NCI-H2196 treated with DMSO at 0.1 percent for 48 hours (cell line): ENCODE data around the gene TSPY2.
"Not testable (repeated sequence)": the region's sequence is repeated elsewhere in the genome, so short reads cannot be mapped to it uniquely, and the experiment has no call there.

Experiments
- DNase-seq: peaks from one replicate; lab custom pipeline; 2025; ENCODE audit not compliant: unreplicated experiment; lab: John Stamatoyannopoulos, UW

Gene TSPY2, protein sequence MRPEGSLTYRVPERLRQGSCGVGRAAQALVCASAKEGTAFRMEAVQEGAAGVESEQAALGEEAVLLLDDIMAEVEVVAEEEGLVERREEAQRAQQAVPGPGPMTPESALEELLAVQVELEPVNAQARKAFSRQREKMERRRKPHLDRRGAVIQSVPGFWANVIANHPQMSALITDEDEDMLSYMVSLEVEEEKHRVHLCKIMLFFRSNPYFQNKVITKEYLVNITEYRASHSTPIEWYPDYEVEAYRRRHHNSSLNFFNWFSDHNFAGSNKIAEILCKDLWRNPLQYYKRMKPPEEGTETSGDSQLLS

DNA sequence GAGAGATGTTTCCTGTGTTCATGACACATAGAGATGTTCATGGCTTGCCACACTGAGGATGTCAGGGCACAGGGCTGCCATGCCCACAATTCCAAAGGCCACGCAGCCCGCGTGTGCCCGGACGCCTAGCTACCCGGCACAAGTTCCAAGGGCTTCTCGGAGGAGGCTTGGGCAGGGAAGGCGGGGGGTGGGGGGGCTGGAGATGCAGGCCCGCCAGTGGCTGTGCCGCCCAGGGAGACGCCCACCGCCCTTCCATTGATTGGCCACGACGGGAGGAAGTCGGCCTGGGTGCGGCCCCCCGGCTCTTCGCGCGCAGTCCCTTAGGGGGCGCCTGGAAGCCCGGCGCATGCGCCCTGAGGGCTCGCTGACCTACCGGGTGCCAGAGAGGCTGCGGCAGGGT lies at the start of gene TSPY2:
TSPY2 (plus strand) TSS at position 301 of the 400 bp plus-strand sequence; CDS start at position 347, 46 bp downstream.
- DNase-seq = not testable (repeated sequence)

DNA sequence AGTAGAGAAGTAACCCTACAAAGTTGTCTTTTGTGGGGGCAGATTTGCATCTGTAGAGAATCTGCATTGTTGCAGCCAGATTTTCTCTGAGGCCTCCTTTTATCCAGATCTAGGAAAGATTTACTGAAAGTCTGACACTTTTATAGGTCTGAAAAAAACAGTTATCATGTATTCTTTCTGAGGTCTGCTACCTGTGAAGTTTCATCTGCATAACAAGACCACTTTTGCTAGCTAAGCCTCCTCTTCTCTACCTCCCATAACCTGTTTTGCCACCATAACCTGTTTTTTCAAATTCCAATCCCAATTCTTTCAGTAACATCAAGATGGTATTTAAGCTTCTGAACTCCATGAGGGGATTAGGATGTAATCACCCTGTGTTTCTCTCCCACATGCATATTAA lies 36.5 kb upstream of the TSPY2 start:
- DNase-seq = not testable (repeated sequence)

DNA sequence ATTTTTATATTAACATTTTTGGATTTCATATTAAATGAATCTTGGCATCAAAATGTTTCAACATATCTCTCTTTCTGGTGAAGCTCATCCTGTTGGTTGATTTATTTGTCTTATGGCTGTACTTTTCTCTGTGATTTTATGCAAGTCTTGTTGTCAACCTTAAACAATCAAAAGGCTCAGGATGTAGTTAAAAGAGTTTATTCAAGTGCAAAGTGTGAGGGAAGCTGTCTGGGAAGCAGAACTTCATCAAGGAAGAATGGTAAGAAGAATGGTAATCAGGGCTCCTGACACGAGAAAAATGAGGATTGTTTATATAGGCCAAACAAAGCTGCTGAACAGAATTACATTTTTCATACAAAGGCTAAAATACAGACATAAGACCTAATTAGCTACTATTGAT lies 29.0 kb upstream of the TSPY2 start:
- DNase-seq = not testable (repeated sequence)

DNA sequence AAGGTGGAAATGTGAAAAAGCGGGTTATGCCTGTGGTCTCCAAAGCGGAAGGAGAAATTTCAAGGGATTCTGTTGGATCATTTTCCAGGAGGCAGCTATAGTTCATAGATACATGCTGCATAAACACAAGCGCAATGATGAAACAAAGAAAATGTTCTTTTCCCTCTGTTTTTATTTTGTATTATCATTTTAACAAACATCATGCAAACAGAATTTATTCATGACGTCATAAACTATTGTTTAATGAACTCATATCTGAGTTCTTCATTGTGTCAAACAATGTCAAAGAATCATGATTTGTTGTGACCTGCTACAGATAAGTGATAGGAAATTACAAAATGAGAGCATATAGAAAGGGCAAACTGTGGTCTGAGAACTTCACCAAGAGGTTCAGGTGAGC lies 23.8 kb downstream of the TSPY2 start:
- DNase-seq = not testable (repeated sequence)
